Choroid plexus epithelial cell (primary cell): ENCODE results near the gene CCDC17.
"Not testable (repeated sequence)": the region's sequence is repeated elsewhere in the genome, so short reads cannot be mapped to it uniquely, and the experiment has no call there.

Source experiments
- DNase-seq: peaks from one replicate; pipeline ENCODE4 v3.0.0-alpha.2; 2010; ENCODE audit warnings: low read depth
- H3K4me3 ChIP-seq: 2 replicates; pipeline ENCODE4 v1.5.1; 2011; ENCODE audit warnings: low read depth, mild to moderate bottlenecking, control low read depth, low read length, moderate library complexity
- CTCF ChIP-seq: conservative IDR thresholded peaks from 2 replicates; pipeline ENCODE4 v1.5.1; 2011; ENCODE audit warnings: low read depth, mild to moderate bottlenecking, control low read depth, inconsistent platforms, low read length, moderate library complexity

CCDC17 gene

GRCh38 chr1:45615885-45616284, 8.0 kb downstream of the CCDC17 start:
- no peak for TF ChIP-seq CTCF
- no peak overlapping the region for H3K4me3 ChIP-seq
- no peak for DNase-seq

- TF ChIP-seq CTCF: no peak
- no peak for DNase-seq
- no peak overlapping the region for H3K4me3 ChIP-seq
Measured at GRCh38 chr1:45612941-45613579, 10.8 kb downstream of the CCDC17 start.

- TF ChIP-seq CTCF: no peak
- H3K4me3 ChIP-seq: no peak overlapping the region
- no peak for DNase-seq
Measured at GRCh38 chr1:45610589-45611226, 13.1 kb downstream of the CCDC17 start.

- no peak overlapping the region for H3K4me3 ChIP-seq
- no peak for DNase-seq
- TF ChIP-seq CTCF: no peak
Measured at GRCh38 chr1:45608175-45609156, 15.4 kb downstream of the CCDC17 start.

GRCh38 chr1:45607404-45608074, 16.3 kb downstream of the CCDC17 start:
- DNase-seq: no peak
- TF ChIP-seq CTCF: no peak
- no peak overlapping the region for H3K4me3 ChIP-seq

GRCh38 chr1:45604239-45604638, 19.6 kb downstream of the CCDC17 start:
- no peak for DNase-seq
- no peak for TF ChIP-seq CTCF
- no peak overlapping the region for H3K4me3 ChIP-seq

- not testable (repeated sequence) for DNase-seq, H3K4me3 ChIP-seq
Measured at GRCh38 chr1:45596765-45597164, 27.1 kb downstream of the CCDC17 start.
